Caki2 (cell line): Measurements from ENCODE around the gene SIX2. TPM values are rescaled to one million over a fixed set of nuclear protein-coding genes. Genes with fewer than 3 reads are reported as not detected.

Experiments
- DNase-seq: peaks from one replicate; pipeline ENCODE4 v3.0.0-alpha.2; 2015; ENCODE audit warnings: low read depth
- in situ Hi-C: cut with HindIII; loops from 2 replicates; pipeline ENCODE4 v1.10.0; 2016; ENCODE audit warnings: low sequenced_read_pairs, low pct_unique_long_range_greater_than_20kb, mixed read lengths
- total RNA-seq: library from RNA; depleted of rRNA; stranded (reverse); fragments of >200 nt; shearing (Covaris generic); gene quantifications from 2 replicates; pipeline ENCODE4 v1.2.3, GENCODE V29; 2014; ENCODE audit warnings: low replicate concordance

Gene SIX2
- total RNA-seq, 1 experiment from 2014 or later = 6.8 TPM

DNA sequence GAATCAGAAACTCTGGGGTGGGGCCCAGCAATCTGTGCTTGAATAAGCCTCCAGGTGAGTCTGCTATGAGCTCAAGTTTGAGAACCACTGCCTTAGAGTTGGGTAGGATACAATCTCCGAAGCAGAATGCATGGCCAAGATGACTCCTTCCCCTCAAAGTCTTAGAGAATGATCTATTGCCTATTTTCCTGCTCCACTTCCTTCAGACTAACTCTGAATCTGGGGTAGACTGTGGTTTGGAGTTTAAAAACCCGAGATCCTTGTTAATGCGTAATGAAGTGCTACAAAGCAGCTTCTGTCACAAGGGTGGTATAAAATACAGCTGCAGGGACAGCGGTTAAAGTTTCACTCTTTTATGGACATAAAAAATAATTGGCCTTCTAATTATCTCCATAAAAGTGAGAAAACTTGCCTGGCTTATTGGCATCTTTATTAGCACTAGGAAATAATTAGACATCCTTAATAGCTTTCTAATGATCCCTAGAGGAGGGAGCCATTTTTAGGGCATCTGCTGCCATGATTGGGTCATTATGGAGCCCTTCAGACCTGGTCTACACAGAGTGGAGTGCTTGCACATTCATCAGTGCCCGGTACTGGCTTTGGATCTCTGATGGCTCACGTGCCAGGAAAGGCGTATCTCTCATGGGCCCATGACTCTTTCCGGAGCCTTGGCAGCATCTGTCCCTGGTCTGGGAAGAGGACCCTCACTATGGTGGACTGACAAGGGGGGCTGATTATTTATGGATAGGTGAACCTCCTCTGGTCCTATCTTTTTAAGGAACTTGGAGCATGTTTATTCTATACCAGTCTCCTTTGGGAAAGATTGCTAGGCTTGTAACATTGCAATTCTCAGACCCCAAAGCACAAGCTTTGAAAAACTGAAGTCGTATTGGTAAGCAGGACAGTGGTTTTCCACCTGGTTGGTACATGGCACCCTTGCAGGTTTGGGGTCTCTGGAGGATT, 28.2 kb downstream of the SIX2 start:
- no peak for DNase-seq
- in situ Hi-C loops = loop anchor here (25.0 kb wide), 1 partner anchor 506 kb away; no protein-coding TSS in a partner anchor

DNA sequence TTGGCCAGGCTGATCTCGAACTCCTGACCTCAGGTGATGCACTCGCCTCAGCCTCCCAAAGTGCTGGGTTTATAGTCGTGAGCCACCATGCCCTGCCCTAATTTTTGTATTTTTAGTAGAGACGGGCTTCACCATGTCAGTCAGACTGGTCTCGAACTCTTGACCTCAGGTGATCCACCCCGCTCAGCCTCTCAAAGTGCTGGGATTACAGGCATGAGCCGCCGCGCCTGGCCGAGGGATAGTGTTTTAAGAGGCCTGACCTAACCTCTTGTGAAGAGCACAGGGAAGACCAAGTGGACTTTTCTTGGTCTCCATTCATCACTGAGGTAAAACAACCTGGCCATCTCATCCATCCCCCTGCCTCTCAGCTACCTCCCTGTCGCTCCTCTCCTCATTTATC, 29.7 kb downstream of the SIX2 start:
- DNase-seq = no peak
- in situ Hi-C loops = loop anchor here (25.0 kb wide), 1 partner anchor 508 kb away; no protein-coding TSS in a partner anchor

DNA sequence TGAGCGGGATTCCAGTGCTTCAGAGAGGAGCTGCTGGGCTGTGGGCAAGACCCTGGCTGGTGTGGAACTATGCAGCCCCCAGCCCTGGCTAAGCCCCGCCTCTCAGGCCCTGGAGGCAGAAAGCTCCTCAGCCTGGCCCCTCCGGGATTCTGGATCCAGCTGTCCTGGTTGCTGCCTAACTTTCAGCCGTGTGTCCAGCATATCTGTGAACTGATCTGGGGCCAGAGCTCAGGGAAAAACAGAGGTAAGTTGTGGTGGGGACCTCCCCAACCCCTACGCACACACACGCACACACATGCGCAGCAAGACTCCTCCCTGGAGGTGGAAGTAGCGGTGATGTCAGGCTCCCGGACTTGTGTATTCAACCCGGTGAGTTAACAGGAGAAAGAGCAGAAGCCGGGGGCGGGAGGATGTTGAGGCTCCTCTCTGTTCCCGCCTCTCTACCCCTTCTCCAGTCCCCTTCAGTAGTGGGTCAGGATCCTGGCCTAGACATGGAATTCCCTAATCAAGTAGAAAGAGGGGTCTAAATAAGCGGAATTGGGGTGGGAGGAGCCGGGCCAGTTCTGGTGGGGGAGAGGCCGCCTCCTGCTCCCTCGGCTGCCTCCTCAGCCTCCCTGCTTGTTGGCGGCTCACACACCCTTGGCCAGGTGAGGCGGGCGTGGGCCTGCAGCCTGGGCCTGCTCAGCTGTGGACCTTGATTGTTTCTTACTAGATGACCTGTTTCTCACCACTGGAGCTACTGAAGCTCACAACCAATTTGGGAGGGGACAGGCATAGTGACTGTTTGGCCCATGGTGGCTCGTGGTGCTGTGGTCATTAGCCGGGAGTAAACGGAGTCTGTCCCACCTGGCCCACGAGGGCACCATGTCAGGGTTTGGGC, 33.4 kb downstream of the SIX2 start:
- DNase-seq = no peak
- in situ Hi-C loops = loop anchor here (25.0 kb wide), 1 partner anchor 511 kb away; no protein-coding TSS in a partner anchor

DNA sequence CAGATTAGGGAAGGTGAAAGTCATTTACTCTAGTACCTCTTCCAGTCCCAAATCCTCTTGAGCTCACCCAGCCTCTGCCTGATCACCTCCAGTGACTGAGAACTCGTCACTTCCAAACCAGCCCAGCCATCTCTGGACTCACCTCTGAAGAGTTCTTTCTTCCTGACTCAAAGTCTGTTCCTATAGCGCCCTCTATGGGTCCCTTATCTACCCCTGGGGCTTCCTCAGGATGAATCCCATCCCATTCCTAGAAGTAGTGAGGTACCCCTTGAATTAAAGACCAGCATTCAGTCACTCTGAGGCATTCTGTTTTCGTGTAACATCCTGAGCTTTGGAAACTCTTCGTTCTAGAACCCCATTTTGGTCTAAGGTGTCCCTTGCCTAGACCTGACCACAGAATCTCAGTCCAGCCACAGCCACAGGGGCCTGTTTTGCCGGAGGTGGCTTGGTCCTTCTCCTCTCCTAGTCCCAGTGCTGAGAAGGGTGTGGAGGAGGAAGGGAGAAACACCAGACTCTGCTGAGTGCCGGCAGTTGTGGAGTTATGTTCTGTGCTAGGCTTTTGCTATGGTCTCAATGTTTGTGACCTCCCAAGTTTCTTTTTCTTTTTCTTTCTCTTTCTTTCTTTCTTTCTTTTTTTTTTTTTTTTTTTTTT, 35.1 kb downstream of the SIX2 start:
- in situ Hi-C loops = no loop called here
- peak; percentile 27 for DNase-seq

DNA sequence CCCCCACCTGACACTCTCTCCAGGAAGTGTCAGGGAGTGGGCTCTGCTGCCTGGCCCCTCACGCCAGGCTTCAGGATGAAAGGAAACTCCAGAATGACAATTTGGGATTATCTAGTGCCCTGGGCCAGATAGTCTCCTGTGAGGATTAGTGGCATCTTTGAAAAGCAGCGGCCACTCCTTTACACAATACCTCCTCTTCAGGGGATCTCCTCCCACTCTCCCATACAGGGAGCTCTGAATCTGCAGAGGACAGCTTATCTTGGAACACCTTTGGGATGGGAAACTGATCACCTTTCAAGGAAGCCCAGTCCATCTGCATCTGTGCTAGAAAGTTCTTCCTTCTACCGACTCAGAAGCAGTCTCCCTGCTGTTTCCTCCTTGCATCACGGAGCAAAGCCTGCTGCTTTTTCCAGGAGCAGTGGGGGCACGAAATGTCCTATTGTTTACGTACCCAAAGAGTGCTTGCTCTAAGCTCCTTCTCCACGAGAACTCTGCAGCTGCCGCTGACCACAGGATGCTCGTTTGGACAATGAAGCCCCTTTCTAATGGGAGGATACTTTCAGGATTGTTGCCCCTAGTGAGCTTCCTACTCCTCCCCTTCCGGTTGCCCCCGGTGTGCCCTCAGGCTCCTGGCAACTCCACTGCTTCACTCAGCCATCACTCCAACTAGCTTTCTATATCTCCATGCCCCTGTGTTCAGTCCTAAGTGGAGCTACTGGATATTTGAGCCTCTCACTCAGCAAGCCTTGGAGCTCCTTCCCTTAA, 36.3 kb downstream of the SIX2 start:
- in situ Hi-C loops = no loop called here
- DNase-seq = no peak

DNA sequence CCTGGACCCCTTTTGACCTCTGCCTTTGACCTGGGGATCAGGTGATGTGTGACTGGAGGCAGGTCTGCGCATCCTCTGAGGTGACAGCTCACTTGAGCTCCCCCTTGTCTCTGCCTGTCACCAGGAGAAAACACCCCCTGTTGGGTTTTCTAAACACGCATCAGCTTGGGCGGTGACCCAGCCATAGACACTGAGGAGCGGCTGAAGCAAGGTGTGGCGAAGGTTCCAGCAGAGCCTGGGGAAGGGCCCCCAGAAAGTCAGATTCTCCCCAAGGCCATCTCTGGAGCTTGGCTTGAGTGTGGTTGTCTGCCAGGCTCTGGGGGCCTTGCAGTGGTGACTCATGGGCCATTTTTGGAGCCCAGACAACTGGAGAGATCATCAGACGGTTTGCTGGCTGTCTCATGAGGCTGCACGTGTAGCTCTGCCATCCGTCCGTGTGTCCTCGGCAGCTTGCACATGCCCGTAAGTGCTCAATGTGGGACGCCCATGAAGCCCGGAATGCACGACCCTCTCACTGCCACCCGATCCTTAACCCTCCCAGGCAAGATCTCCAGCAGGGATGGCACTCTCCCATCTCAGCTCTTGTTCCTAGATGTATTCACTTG, 38.3 kb downstream of the SIX2 start:
- DNase-seq = no peak
- in situ Hi-C loops = no loop called here

DNA sequence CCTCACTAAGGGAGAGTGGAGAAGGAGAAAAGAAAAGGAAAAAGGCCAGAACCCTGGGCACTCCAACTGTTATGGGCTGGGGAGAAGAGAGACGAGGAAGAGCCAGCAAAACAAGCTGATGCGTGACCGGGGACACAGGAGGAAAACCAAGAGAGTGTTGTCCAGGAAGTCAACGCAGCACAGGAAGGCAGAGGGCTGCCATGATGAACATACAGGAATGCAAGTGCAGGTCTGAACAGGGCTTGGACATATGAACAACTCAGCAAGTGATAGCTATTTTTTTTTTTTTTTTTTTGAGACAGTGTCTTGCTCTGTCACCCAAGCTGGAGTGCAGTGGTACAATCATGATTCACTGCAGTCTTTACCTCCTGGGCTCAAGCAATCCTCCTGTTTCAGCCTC, 39.3 kb downstream of the SIX2 start:
- DNase-seq = no peak
- in situ Hi-C loops = no loop called here

DNA sequence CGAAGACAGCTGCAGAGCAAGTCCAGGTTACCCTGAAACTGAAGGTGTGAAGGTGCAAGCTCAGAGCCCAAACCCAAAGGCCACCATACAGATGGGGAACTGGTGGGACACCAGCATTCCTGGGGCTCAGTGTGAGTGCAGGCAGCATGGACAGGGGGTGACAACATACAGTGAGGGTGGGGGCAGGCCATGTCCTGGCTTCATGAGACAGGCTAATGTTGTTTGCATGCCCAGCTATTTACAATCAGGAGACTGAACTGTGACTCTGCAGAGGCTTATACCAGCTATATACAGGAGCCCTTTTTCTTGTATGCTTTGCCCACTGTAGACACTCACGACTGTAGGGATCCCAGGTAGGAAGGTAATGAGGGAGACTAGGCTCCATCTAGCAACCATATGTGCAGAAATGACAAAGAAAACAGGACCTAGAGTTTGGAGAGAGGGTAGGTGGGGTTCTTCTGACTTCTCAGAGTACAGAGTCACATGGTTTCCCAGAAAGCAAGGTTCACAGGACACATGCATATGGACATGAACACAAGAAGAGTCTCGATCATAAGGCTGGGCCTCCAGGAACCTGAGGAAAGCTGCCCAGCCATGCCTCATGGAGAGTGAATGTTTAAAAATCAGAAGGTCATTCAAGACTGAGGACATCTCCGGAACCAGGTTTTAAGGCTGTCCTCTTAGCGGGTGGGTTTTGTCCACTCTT, 41.4 kb downstream of the SIX2 start:
- no peak for DNase-seq
- in situ Hi-C loops = no loop called here

DNA sequence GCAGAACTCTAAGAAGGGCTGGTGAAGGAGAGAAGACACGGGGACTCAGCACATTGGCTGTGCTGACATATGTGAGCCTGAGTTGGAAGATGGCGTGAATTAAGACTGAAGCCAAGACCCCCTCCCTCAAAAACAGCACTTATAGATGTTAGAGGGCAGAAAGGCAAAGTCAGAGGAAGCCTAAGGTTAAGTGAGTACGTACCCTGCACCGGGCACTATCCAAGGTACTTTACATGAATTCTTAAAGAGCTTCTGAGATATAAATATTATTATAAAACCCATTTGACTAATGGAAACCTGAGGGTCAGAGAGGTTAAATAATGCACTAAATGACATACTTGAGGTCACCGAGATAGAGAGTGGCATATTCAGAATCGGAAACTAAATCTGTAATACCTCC, 42.2 kb downstream of the SIX2 start:
- in situ Hi-C loops = no loop called here
- DNase-seq = no peak

DNA sequence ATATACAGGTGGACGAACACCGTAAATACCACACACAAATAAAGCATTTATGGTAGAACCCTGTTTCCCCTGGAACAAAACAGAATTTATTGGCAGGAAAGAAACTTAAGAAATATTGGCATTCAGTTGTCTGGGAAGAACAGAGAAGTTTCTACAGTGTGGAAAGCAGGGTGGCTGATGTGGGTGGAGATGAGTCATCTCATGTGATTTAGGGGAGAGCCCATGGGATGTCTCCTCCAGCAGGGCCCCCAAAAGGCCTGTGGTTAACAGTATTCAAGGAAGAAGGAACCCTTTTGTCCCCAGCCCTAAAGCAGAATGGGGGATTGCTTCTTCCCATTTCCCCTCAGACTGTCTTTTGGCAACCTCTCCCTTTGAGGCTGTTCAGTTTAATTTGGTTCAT, 43.6 kb downstream of the SIX2 start:
- in situ Hi-C loops = no loop called here
- no peak for DNase-seq

DNA sequence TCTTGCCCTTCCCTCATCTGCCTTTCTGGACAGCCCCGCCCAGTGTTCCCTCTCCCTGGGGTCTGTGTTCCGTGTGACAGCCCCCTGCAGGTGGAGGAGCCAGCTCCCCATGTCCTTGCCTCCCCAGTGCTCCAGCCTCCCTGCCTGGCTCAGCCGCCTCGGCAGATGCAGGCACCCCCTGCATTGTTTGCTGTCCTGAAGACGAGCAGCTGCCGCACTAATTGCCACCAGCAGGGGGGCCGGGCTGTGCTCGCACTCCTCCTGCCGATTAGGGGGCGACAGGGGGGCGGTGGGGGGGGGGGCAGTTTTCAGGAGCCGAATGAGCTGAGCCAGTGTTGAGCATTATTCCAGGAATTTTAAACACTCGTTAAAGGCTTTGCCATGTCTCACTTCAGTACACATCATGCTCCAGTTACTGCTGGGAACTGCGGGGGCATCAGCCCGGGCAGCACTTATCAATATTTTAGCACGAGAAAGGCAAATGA, 44.5 kb downstream of the SIX2 start:
- no peak for DNase-seq
- in situ Hi-C loops = no loop called here

DNA sequence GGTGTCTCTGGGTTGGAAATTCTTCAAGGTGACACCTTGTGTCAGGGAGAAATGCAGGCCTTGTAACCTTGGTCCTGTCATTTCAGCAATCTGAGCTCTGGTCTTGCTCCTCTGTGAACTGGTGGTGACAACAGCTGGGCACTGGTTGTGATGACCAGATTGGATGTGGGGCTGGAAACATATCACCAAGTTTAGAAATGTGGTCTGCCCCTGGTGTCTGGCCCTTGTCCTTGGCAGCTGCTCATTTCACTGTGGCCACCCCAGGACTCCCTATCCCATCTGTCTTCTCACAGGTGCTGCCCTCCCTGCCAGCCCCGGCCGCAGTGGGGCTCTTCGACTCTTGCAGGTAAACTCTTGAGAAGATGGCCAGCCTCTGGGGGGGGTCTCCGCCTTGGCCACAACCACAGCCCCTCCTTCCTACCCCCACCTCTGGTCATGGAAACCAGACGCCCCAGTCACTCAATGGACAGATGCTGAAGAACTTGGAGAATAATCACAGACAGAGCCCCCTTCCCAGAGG, 47.0 kb downstream of the SIX2 start:
- in situ Hi-C loops = no loop called here
- DNase-seq = no peak

DNA sequence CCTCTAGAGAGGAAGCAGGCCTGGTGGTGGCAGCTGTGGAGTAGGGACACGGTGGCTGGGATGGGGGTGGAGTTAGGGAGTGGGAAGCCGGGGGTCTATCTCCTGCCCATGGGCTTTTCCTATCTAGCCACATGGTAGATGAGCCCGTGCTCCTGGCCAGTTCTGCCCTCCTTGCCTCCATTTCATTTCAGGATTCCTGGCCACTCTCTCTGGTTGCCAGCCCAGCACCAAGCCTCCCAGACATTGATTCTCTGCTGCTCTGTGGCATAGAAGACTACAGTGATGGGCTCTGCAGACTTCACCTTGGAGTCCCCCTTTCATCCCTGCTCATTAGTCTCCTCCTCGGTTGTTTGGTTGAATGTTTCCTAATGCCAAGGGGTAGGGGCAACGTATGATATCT, 48.4 kb downstream of the SIX2 start:
- in situ Hi-C loops = no loop called here
- DNase-seq = no peak

DNA sequence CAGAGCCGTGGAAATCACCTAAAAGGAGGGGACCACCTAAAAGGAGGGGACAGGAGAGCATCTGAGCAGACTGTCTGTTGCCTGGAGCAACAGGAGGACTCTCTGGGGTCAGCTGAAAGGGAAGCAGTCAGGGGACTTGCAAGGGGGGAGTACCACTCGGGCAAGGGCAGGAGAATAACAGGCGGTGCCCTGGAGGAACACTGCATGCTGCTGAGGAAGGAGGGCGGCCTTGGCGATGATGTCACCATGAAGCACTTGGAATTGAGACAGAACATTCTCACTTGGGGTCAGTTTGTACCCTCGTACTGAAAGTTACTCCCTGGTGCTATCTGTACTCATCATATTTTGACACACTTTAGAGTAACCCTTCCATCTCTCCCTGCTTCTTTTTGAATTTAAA, 49.4 kb downstream of the SIX2 start:
- DNase-seq = no peak
- in situ Hi-C loops = no loop called here

DNA sequence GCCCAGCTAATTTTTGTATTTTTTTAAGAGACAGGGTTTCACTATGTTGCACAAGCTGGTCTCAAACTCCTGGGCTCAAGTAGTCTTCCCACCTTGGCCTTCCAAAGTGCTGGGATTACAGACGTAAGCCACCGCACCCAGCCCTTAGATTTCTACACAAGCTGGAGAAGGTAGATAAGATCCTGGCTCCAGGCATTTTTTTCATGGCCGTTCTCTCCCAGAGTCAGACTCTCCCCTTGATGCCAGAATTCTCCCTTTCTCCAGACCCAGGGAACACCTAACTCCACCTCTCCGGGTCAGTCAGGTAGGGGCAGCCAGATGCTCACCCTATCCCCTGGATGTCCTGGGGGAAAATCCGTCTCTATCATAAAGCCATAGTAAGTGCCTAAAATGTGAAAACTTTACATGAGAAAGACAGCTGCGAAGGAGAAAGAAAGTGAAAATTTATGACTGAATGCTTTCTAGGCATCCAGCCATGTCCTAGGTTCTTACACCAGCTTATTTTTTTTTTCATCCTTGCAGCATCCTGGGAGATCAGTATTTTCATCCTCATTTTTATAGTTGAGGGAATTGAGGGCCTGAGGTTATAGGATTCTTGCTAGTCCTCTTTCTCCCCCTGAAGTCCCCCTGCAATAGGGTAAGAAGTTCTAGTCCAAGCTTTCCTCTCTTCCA, 51.5 kb downstream of the SIX2 start:
- in situ Hi-C loops = no loop called here
- no peak for DNase-seq

DNA sequence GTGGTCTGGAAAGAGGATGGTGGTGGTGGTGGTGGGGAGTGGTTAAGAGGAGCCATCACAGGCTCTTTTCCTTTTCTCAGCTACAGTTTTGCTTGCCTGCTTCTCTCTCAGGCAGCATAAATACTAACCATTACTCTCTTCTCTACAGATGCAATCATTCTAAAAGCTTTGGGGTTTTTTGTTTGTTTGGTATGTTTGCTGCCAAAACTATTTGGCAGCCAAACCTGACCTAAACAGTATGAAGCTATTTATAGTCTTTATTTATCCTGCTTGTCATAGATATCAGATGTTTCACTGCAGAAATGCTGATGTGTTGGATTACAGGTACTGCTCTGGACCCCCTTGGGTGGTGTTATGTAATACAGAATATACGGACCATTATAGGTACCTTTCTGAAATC, 52.4 kb downstream of the SIX2 start:
- in situ Hi-C loops = no loop called here
- DNase-seq = no peak
